Esophagus squamous epithelium (tissue), 5 donors: ENCODE measurements around the gene INSYN1. TPM values are rescaled to one million over a fixed set of nuclear protein-coding genes. Genes with fewer than 3 reads are reported as not detected.

ENCODE experiments used
- DNase-seq: peaks from one replicate; lab custom pipeline; 2025; lab: John Stamatoyannopoulos, UW
- H3K27ac ChIP-seq, 4 donors: fragments of 200-600 bp; sonication (generic); one replicate each; pipeline ENCODE4 v1.5.1; 2016 to 2019; ENCODE audit warnings: mild to moderate bottlenecking in 1 of 4
- H3K27me3 ChIP-seq, 4 donors: fragments of 200-600 bp; sonication (generic); 1 replicate in 3 of 4; 2 replicates in 1 of 4; pipeline versions ENCODE4 v1.5.1 to v1.6.0; 2017 to 2021; ENCODE audit warnings: antibody characterized with exemption in 1 of 4
- H3K36me3 ChIP-seq, 3 donors: fragments of 200-600 bp; sonication (generic); one replicate each; pipeline ENCODE4 v1.5.1; 2016 to 2019
- H3K4me1 ChIP-seq, 3 donors: fragments of 200-600 bp; sonication (generic); one replicate each; pipeline ENCODE4 v1.5.1; 2017 to 2019
- H3K4me3 ChIP-seq, 4 donors: fragments of 200-600 bp; sonication (generic); 1 replicate in 3 of 4; 2 replicates in 1 of 4; pipeline ENCODE4 v1.5.1; 2016 to 2019; ENCODE audit warnings: mild to moderate bottlenecking in 2 of 4, moderate library complexity in 1 of 4
- H3K9me3 ChIP-seq, 3 donors: fragments of 200-600 bp; sonication (generic); one replicate each; pipeline ENCODE4 v1.5.1; 2016 to 2019
- POLR2A ChIP-seq, 4 donors: fragments of 450-650 bp; IDR thresholded peaks; one replicate each; pipeline ENCODE4 v1.6.1; 2017; ENCODE audit warnings: antibody characterized with exemption in 4 of 4, mild to moderate bottlenecking in 4 of 4, moderate library complexity in 3 of 4
- WGBS, 2 donors: methylation state at CpG; one replicate each; pipeline ENCODE4 v1.1.5; 2018; 5-methylcytosine and 5-hydroxymethylcytosine counted together
- intact Hi-C: fragments of 100-400 bp; cut with DNase I; formaldehyde crosslinking; loops from one replicate; pipeline ENCODE4 v1.15.0; 2022
- total RNA-seq, 4 donors: library from RNA; depleted of rRNA; stranded (reverse); fragments of >200 nt; gene quantifications; one replicate each; pipeline ENCODE4 v1.1.0, GENCODE V29; 2016
- TF ChIP-seq, protein P1 (sequence below), 6 experiments: fragments of 450-650 bp in 4 of 6; fragments of 200-600 bp in 2 of 6; sonication (generic) in 2 of 6; IDR thresholded peaks; one replicate each; pipeline ENCODE4 v1.5.1; 2016 to 2019; ENCODE audit warnings: antibody characterized with exemption in 6 of 6, mild to moderate bottlenecking in 4 of 6, moderate library complexity in 4 of 6
- donor health status: DM: yes; HTN: yes; CAD: no.

INSYN1 gene
- total RNA-seq, 4 donors from 2014 or later = 0.38 to 20.9 (median 9.3) TPM

DNA sequence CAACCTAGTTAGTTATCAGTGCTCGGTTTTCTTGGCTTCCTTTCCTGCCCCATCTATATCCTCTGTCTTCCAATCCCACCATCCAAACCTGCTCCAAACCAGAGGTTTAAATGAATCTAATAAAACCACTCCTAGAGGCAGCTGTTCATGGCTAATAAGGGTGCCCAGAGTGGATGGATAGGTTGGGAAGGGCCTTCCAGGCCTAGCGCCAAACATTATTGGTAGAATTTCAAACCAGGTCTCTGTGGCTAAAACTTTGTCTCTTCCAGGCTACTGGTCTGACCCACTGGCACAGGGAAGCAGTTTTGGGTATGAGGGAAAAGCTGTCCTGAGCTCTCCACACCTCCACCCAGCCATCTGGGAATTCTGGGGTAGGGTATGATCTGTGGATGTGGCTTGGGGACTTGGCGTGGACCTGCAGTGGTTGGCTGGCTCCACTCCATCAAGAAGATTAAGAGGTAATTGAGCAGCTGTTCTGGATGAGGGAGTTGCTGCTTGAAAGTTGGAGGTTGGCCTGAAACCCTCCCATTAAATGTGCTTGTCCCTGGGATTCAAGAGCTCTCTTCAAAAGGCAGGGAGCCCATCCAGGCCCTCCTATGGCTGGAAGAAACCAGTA is 29.3 kb upstream of the INSYN1 start:
- Histone ChIP-seq H3K27me3 (no peaks in the 10 kb centered on the region), H3K4me3 (no peak overlapping the region), H3K4me1 (peaks cover 0 to 55% (median 0%) of the 10 kb centered on the region in 3 donors), H3K36me3 (no peaks in the 10 kb centered on the region), H3K27ac (no peak overlapping the region), H3K9me3 (no peaks in the 10 kb centered on the region)
- WGBS, 2 donors = 66 to 71% methylated on average over 2 to 3 of the region's 3 CpGs
- no peak for TF ChIP-seq POLR2A (IDR thresholded peaks at IDR 0.05)
- TF ChIP-seq, protein P1, sequence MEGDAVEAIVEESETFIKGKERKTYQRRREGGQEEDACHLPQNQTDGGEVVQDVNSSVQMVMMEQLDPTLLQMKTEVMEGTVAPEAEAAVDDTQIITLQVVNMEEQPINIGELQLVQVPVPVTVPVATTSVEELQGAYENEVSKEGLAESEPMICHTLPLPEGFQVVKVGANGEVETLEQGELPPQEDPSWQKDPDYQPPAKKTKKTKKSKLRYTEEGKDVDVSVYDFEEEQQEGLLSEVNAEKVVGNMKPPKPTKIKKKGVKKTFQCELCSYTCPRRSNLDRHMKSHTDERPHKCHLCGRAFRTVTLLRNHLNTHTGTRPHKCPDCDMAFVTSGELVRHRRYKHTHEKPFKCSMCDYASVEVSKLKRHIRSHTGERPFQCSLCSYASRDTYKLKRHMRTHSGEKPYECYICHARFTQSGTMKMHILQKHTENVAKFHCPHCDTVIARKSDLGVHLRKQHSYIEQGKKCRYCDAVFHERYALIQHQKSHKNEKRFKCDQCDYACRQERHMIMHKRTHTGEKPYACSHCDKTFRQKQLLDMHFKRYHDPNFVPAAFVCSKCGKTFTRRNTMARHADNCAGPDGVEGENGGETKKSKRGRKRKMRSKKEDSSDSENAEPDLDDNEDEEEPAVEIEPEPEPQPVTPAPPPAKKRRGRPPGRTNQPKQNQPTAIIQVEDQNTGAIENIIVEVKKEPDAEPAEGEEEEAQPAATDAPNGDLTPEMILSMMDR (IDR thresholded peaks at IDR 0.05) = no peak
- intact Hi-C loops = no loop called here
- no peak for DNase-seq

DNA sequence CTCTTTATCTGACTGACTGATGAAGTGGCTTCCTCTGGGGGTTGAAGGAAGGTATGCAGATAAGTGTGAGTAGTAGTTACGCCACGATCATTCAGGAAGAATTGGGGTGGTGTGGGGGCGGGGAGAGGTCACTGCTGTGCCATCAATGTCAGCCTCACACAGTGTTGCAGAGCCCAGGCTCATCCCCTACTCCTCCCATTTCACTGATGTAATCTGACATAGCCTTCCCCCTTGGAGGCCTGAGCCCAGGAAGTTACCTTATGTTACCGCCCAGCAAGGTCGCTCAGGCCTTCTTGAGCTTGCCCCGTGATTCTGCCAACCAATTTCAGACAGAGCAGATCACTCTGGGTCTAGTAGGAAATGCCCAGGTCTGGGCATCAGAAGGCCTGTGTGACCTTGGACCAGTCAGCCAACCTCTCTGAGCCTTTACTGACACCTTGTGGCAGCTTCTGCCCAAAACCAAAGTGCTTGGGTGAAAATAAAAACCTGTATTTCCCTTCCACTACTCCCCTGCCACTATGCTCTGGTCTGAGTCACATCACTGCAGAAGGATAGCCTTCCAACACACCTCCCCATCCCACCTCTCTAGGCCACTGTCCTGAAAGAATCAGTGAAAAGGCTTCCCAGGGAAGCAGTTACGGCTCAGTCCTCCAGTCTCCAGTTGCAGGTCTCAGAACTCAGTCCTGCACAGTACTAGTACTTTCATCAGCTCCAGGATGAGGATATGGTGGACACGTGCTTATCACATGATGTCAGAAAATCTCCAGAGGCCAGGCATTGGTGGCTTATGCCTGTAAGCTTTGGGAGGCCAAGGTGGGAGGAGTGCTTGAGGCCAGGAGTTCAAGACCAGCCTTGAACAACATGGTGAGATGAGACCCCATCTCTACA is 28.1 kb upstream of the INSYN1 start:
- DNase-seq = no peak
- TF ChIP-seq, protein P1 (IDR thresholded peaks at IDR 0.05) = peak in 5 of 6 experiments; percentile 21 to 61 (median 29)
- TF ChIP-seq POLR2A (IDR thresholded peaks at IDR 0.05) = no peak
- no peak overlapping the region for H3K4me3 ChIP-seq
- H3K9me3 ChIP-seq = no peaks in the 10 kb centered on the region
- H3K4me1 ChIP-seq = peaks cover 0 to 65% (median 0%) of the 10 kb centered on the region in 3 donors
- H3K27me3 ChIP-seq = no peaks in the 10 kb centered on the region
- WGBS, 2 donors = 42 to 61% methylated on average over 3 to 8 of the region's 8 CpGs
- H3K36me3 ChIP-seq = no peaks in the 10 kb centered on the region
- intact Hi-C loops = no loop called here
- H3K27ac ChIP-seq = no peak overlapping the region

DNA sequence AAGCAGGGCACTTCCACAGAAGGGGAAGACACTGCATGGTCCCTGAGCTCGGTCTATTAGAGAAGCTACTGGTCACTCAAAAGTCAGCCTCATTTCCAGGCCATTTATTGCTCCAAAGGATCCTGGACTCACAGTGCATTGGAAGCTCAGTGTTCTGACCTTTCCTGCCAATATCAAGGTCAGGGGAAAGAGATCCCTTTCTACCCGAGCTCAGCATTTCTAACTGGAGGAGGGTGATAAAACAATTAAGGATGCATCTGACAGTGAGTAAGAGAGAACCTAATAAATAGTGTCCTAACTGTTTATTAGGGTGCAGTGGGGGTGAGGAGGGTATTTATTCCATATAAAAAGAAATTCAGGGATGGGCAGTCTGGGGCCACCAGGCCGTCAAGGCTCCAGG is 26.8 kb upstream of the INSYN1 start:
- no peak for DNase-seq
- 91 to 96% methylated on average over 3 of the region's 3 CpGs for WGBS, 2 donors
- TF ChIP-seq, protein P1 (IDR thresholded peaks at IDR 0.05) = no peak
- no peak for TF ChIP-seq POLR2A (IDR thresholded peaks at IDR 0.05)
- Histone ChIP-seq H3K27me3 (no peaks in the 10 kb centered on the region), H3K4me1 (peaks cover 3 to 61% (median 3%) of the 10 kb centered on the region in 3 donors), H3K9me3 (no peaks in the 10 kb centered on the region), H3K27ac (no peak overlapping the region), H3K4me3 (no peak overlapping the region), H3K36me3 (no peaks in the 10 kb centered on the region)
- intact Hi-C loops = no loop called here

DNA sequence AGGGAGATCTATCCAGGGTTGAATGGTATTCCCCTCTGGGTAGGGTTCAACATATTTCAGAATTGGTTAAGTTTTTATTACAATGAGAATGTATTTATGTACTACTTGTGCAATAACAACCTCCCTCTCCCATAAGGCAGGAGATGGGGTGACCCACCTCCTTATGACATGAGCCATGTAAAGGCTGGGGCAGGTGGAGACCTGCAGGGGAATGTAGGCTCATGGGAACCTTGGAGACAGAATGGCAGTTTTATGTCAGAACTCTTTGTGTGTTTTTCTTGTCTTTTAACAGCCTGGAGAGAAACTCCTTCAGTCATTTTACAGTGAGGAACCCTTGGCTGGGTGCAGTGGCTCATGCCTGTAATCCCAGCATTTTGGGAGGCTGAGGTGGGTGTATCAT is 24.6 kb upstream of the INSYN1 start:
- peak overlapping the region in 3 of 4 donors; percentile 41 to 82 (median 82) for H3K27ac ChIP-seq
- H3K27me3 ChIP-seq = no peaks in the 10 kb centered on the region
- TF ChIP-seq, protein P1 (IDR thresholded peaks at IDR 0.05) = no peak
- intact Hi-C loops = no loop called here
- H3K9me3 ChIP-seq = no peaks in the 10 kb centered on the region
- H3K4me3 ChIP-seq = no peak overlapping the region
- H3K4me1 ChIP-seq = peaks cover 4 to 64% (median 5%) of the 10 kb centered on the region in 3 donors
- H3K36me3 ChIP-seq = no peaks in the 10 kb centered on the region
- DNase-seq = no peak

DNA sequence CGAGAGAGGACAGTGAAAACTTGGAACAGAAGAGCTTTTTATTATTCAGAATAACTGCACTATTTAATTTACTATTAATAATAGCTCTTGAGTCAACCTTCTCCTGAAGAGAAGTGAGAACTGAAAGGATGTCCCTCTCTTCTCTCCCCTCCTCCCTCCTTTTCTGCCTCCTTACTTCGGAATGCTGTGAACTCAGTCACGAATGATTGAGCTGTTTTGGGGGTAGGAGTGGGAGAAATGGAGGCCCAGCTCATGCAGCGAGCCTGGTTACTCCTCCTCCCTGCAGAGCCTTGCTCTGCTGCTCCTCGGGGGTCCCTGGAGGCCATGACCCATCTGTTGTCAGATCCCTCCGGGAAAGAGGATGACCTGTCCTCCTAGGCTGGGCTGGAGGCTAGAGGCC is 20.3 kb upstream of the INSYN1 start:
- no peaks in the 10 kb centered on the region for H3K9me3 ChIP-seq
- H3K36me3 ChIP-seq = no peaks in the 10 kb centered on the region
- no peak overlapping the region for H3K4me3 ChIP-seq
- H3K27me3 ChIP-seq = no peaks in the 10 kb centered on the region
- intact Hi-C loops = no loop called here
- TF ChIP-seq POLR2A (IDR thresholded peaks at IDR 0.05) = no peak
- TF ChIP-seq, protein P1 (IDR thresholded peaks at IDR 0.05) = no peak
- H3K27ac ChIP-seq = no peak overlapping the region
- DNase-seq = no peak
- 60 to 71% methylated on average over 5 of the region's 6 CpGs for WGBS, 2 donors
- peaks cover 4 to 74% (median 5%) of the 10 kb centered on the region in 3 donors for H3K4me1 ChIP-seq
